GM12878 (cell line): ENCODE results near the gene KATNBL1. TPM values are rescaled to one million over a fixed set of nuclear protein-coding genes. Genes with fewer than 3 reads are reported as not detected.

Experiments used
- ATAC-seq: fragments of 200-7000 bp; cut with Tn5 transposase; 3 replicates; pipeline ENCODE4 v1.9.1; 2020; ENCODE audit warnings: mild to moderate bottlenecking, moderate library complexity
- BruUV-seq: library from RNA; stranded (reverse); fragments of 400-500 nt; replicated peaks from 2 replicates; lab custom pipeline; 2021; lab: Mats Ljungman, UMichigan
- CTCF ChIA-PET: fragments of 300-600 bp; sonication (Branson Sonifier 250); formaldehyde crosslinking; extraction: SDS; loops from one replicate; lab custom pipeline; 2021; ENCODE audit warnings: inconsistent platforms; lab: Yijun Ruan, JAX
- POLR2A ChIA-PET: fragments of 350-600 bp; formaldehyde crosslinking; extraction: SDS; loops from one replicate; lab custom pipeline; 2021; ENCODE audit warnings: inconsistent platforms; lab: Charles Lee
- RAD21 ChIA-PET: fragments of 300-600 bp; sonication (Branson Sonifier 250); formaldehyde crosslinking; loops from one replicate; lab custom pipeline; 2023; ENCODE audit warnings: antibody characterized with exemption; ENCODE audit not compliant: unreplicated experiment; lab: Charles Lee
- SMC1A ChIA-PET: fragments of 300-600 bp; sonication (Branson Sonifier 250); formaldehyde crosslinking; loops from one replicate; lab custom pipeline; 2023; ENCODE audit not compliant: unreplicated experiment, uncharacterized antibody; lab: Charles Lee
- DNase-seq: peaks from one replicate; pipeline ENCODE4 v3.0.0-alpha.2; 2011; ENCODE audit warnings: low read depth, low spot score
- FAIRE-seq: peaks from 3 replicates; lab custom pipeline; 2011; peaks lifted over from hg19 to GRCh38; lab: Jason Lieb, UNC
- H2AFZ ChIP-seq: 2 replicates; pipeline ENCODE4 v1.6.0; 2011; ENCODE audit warnings: low read depth, low read length, control low read depth; ENCODE audit not compliant: control insufficient read depth
- H3K27ac ChIP-seq: 2 replicates; pipeline ENCODE4 v1.5.1; 2011; ENCODE audit warnings: control low read depth; ENCODE audit not compliant: control insufficient read depth, insufficient read depth
- H3K27me3 ChIP-seq, 2 experiments: replicated peaks in 1 of 2; 2 replicates each; pipeline versions ENCODE4 v1.6.0 to v1.6.1; 2011; ENCODE audit warnings: low read length in 1 of 2; ENCODE audit not compliant: control insufficient read depth in 2 of 2, insufficient read depth in 2 of 2
- H3K36me3 ChIP-seq, 2 experiments: 2 replicates each; pipeline ENCODE4 v1.5.1; 2011; ENCODE audit warnings: low read length in 1 of 2; ENCODE audit not compliant: control insufficient read depth in 2 of 2, insufficient read depth in 2 of 2
- H3K4me1 ChIP-seq: 2 replicates; pipeline ENCODE4 v1.6.1; 2011; ENCODE audit warnings: mild to moderate bottlenecking, low read length, moderate library complexity, mixed read lengths; ENCODE audit not compliant: control insufficient read depth, insufficient read depth
- H3K4me2 ChIP-seq: 2 replicates; pipeline ENCODE4 v1.6.0; 2011; ENCODE audit warnings: control low read depth; ENCODE audit not compliant: control insufficient read depth, insufficient read depth
- H3K4me3 ChIP-seq: fragments of 200-600 bp; sonication (generic); 2 replicates; pipeline ENCODE4 v1.5.1; 2016
- H3K79me2 ChIP-seq: 2 replicates; pipeline ENCODE4 v1.6.0; 2011; ENCODE audit warnings: low read length; ENCODE audit not compliant: control insufficient read depth, insufficient read depth
- H3K9ac ChIP-seq: 2 replicates; pipeline ENCODE4 v1.8.0; 2011; ENCODE audit warnings: low read length, control low read depth, mixed read lengths; ENCODE audit not compliant: control insufficient read depth, insufficient read depth
- H3K9me3 ChIP-seq: replicated peaks from 3 replicates; pipeline ENCODE4 v1.5.1; 2011; ENCODE audit warnings: mild to moderate bottlenecking, low read length; ENCODE audit not compliant: control insufficient read depth, insufficient read depth
- H4K20me1 ChIP-seq: 2 replicates; pipeline ENCODE4 v1.6.0; 2011; ENCODE audit not compliant: control insufficient read depth, insufficient read depth
- CBX5 ChIP-seq: sonication (generic); IDR thresholded peaks from 2 replicates; pipeline ENCODE4 v1.6.1; 2016; ENCODE audit warnings: low read depth, moderate library complexity, mild to moderate bottlenecking, inconsistent platforms
- TCF12 ChIP-seq: IDR thresholded peaks from 2 replicates; pipeline ENCODE4 v1.6.1; 2011; ENCODE audit warnings: low read depth, mild to moderate bottlenecking, low read length
- WGBS: methylation state at CpG from one replicate; pipeline ENCODE4 v1.1.6; 2016; ENCODE audit warnings: low lambda C conversion rate; ENCODE audit not compliant: insufficient replicate concordance, insufficient coverage; ENCODE audit errors: missing lambda C conversion rate; 5-methylcytosine and 5-hydroxymethylcytosine counted together
- in situ Hi-C: fragments of 300-500 bp; cut with MboI; formaldehyde crosslinking; loops from 9 replicates; pipeline ENCODE4 v1.14.3; 2018; ENCODE audit warnings: mixed read lengths
- intact Hi-C: fragments of 100-400 bp; cut with micrococcal nuclease; formaldehyde crosslinking; loops from one replicate; pipeline ENCODE4 v1.14.2; 2022; ENCODE audit not compliant: unreplicated experiment
- polyA plus RNA-seq, 11 experiments: library from polyadenylated mRNA; depleted of rRNA in 4 of 11; unstranded in 6 of 11; stranded (reverse) in 5 of 11; fragments of >200 nt; fragmentation: Nextera tagmentation in 4 of 11; fragmentation: Illumina TruSeq in 1 of 11; extraction: Ambion mirVana in 4 of 11; extraction: Trizol in 1 of 11; gene quantifications; 1 replicate in 1 of 11; 2 replicates in 10 of 11; pipeline versions ENCODE4 v1.2.1 to v1.2.3, GENCODE V29; 2011 to 2016; ENCODE audit warnings: inconsistent platforms in 2 of 11, missing spikeins in 2 of 11, low read depth in 1 of 11
- total RNA-seq, 4 experiments: library from RNA; depleted of rRNA in 3 of 4; stranded (reverse); fragments of >200 nt in 3 of 4; fragmentation: Illumina TruSeq in 1 of 4; extraction: Trizol in 1 of 4; gene quantifications; 2 replicates each; pipeline versions ENCODE4 v1.2.1 to v1.2.3, GENCODE V29; 2013 to 2021
- TF ChIP-seq, protein P1 (sequence below): fragments of 450-650 bp; IDR thresholded peaks from 2 replicates; pipeline ENCODE4 v1.6.1; 2017; ENCODE audit warnings: mild to moderate bottlenecking
- TF ChIP-seq, protein P2 (sequence below): fragments of 150-350 bp; IDR thresholded peaks from 2 replicates; pipeline ENCODE4 v1.6.1; 2014; ENCODE audit warnings: mild to moderate bottlenecking, low read depth, low read length

The KATNBL1 gene
- total and polyA plus RNA-seq, 10 of the 15 experiments (the other 5 are each of a cell fraction or from before 2014, with no cell fraction given): 7.8 to 58.8 (median 30.1) TPM

DNA sequence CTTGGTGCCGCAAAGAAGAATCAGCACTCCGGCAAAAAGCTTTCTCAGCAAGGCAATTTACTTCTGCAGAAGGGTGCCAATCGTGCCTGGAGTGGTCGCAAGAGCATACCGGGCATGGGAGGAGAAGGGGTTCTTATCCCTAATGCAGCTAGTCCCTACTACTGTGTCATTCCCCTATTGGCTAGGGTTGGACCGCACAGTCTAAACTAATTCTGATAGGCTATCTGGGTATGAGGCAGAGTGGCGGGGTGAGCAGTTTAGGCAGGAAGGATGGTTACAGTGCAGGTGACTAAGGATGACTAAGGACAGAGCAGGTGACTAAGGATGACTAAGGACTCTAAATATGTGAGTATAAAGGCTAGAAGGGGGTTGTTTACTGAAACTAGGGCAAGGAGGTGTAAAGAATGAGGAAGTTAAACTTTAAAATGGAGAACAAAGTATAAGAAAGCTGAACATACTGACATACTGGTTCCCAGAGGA lies 55.1 kb downstream of the KATNBL1 start:
- intact Hi-C loops: no loop called here
- DNase-seq (no peak), ATAC-seq (no peak; the same call in 2 of the 3 replicates), FAIRE-seq (no peak)
- no peaks in the 10 kb centered on the region for H3K4me1 ChIP-seq
- RAD21 ChIA-PET: no interaction called here
- no peak overlapping the region for H3K4me3 ChIP-seq
- WGBS: 98% methylated on average over 7 of the region's 7 CpGs
- no peaks in the 10 kb centered on the region for H4K20me1 ChIP-seq
- no peaks in the 10 kb centered on the region for H3K27me3 ChIP-seq
- TF ChIP-seq, protein P1, sequence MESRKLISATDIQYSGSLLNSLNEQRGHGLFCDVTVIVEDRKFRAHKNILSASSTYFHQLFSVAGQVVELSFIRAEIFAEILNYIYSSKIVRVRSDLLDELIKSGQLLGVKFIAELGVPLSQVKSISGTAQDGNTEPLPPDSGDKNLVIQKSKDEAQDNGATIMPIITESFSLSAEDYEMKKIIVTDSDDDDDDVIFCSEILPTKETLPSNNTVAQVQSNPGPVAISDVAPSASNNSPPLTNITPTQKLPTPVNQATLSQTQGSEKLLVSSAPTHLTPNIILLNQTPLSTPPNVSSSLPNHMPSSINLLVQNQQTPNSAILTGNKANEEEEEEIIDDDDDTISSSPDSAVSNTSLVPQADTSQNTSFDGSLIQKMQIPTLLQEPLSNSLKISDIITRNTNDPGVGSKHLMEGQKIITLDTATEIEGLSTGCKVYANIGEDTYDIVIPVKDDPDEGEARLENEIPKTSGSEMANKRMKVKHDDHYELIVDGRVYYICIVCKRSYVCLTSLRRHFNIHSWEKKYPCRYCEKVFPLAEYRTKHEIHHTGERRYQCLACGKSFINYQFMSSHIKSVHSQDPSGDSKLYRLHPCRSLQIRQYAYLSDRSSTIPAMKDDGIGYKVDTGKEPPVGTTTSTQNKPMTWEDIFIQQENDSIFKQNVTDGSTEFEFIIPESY: peak; percentile 42; the same call in 1 of the 2 replicates
- TF ChIP-seq, protein P2, sequence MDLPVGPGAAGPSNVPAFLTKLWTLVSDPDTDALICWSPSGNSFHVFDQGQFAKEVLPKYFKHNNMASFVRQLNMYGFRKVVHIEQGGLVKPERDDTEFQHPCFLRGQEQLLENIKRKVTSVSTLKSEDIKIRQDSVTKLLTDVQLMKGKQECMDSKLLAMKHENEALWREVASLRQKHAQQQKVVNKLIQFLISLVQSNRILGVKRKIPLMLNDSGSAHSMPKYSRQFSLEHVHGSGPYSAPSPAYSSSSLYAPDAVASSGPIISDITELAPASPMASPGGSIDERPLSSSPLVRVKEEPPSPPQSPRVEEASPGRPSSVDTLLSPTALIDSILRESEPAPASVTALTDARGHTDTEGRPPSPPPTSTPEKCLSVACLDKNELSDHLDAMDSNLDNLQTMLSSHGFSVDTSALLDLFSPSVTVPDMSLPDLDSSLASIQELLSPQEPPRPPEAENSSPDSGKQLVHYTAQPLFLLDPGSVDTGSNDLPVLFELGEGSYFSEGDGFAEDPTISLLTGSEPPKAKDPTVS: no peak
- TF ChIP-seq TCF12 (0 out of 2 replicates have a peak, but pooled peaks have one; percentile 21), CBX5 (peak; percentile 99)
- H3K4me2 ChIP-seq: no peak overlapping the region
- peaks cover 1 to 7% of the 10 kb centered on the region in 2 experiments; a peak in 3 of 4 replicates for H3K36me3 ChIP-seq
- CTCF ChIA-PET: interaction anchor here (1.6 kb wide), 1 partner anchor 52 kb away, joined by 3 read pairs; no protein-coding TSS in a partner anchor
- no peaks in the 10 kb centered on the region for H3K79me2 ChIP-seq
- no peak overlapping the region for H2AFZ ChIP-seq
- in situ Hi-C loops: no loop called here
- POLR2A ChIA-PET: no interaction called here
- H3K27ac ChIP-seq: no peak overlapping the region
- no TSS peak for BruUV-seq
- H3K9me3 ChIP-seq: peaks cover 13% of the 10 kb centered on the region
- SMC1A ChIA-PET: no interaction called here
- no peak overlapping the region for H3K9ac ChIP-seq
